Left colon (tissue), 2 donors: ENCODE results near the gene CCDC134. TPM values are rescaled to one million over a fixed set of nuclear protein-coding genes. Genes with fewer than 3 reads are reported as not detected.
"Not testable (repeated sequence)": the region's sequence is repeated elsewhere in the genome, so short reads cannot be mapped to it uniquely, and the experiment has no call there.

ENCODE experiments used
- ATAC-seq: fragments of 200-7000 bp; cut with Tn5 transposase; one replicate; pipeline ENCODE4 v1.9.1; 2020; ENCODE audit warnings: mild to moderate bottlenecking, moderate library complexity
- DNase-seq, 2 donors: peaks; one replicate each; pipeline ENCODE4 v3.0.0-alpha.2; 2020
- intact Hi-C, 2 donors: fragments of 100-400 bp; cut with DNase I in 1 of 2; cut with micrococcal nuclease in 1 of 2; formaldehyde crosslinking; loops; one replicate each; pipeline versions ENCODE4 v1.11.2 to v1.14.0; 2022; cut with DNase I, micrococcal nuclease
- total RNA-seq, 2 donors: library from RNA; stranded (reverse); fragmentation: NEBNext Ultra II Directional; extraction: Animal tissue kit (Norgen Biotek cat#: 25700); gene quantifications; one replicate each; pipeline ENCODE4 v1.2.1, GENCODE V29; 2021
- donor health status: DM: no; HTN: no; CAD: no.
- donor health status: DM: yes; HTN: yes; CAD: no.

CCDC134 gene
- total RNA-seq, 2 donors from 2014 or later, result 8.8 to 11.0 TPM

DNA sequence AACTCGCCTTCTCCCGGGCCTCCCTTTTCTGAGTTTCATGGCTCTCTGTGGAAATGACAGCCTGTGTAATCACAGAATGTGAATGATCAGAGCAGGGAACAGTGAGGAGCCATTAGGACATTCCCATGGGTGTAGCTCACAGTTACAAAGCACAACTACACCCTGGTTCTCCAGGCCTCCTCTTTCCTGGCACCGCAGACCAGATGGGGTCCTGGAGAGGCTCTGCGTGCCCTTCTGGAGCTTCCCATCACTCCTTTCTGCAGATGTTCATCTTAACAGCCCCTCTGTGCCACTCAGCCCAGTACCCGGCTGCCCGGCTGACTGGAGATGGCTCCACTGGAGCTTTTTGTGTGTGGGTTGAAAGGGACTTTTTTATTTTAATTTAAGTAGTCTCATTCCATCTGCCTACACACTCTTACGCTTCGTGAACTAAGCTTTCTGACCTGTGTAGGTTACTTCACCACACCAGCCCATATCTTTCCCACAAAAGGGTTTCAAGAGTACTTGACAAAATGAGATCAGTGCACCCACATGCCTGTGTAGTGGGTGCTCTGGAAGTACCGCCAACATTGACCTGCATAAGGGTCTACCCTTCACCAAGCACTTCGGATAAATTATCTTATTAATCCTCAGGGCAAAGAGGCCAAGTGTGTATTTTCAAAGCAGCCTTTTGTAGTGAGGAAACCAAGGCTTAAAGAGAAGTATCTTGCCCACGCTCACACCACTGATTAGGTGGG lies 62.2 kb downstream of the CCDC134 start:
- intact Hi-C loops, result no loop called here
- DNase-seq (no peak), ATAC-seq (peak; percentile 41)

GRCh38 chr22:41863472-41863871 lies 63.0 kb downstream of the CCDC134 start:
- DNase-seq (no peak), ATAC-seq (no peak)
- intact Hi-C loops, result no loop called here

- intact Hi-C loops, result no loop called here
- ATAC-seq (no peak), DNase-seq (no peak)
These were observed 68.1 kb downstream of the CCDC134 start for GRCh38 chr22:41868556-41868955.

GRCh38 chr22:41870081-41870480 lies 69.6 kb downstream of the CCDC134 start:
- ATAC-seq, DNase-seq, intact Hi-C loops: not testable (repeated sequence)

DNA sequence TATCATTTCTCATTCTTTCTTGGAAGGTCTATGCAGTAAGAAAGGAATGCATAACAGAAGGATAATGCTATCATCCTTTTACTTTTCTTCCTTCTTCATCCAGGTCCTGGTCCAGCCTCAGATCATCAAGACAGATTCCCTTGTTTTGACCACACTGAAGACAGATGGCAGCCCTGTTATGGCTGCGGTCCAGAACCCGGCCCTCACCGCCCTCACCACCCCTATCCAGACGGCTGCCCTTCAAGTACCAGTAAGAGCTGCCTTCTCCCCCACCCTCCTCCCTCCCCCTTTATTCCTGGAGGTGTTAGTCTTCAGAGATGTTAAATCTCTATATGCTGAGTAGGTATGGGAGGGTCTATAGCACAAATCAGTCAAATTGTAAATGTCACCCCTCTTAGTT lies 70.3 kb downstream of the CCDC134 start:
- DNase-seq, result no peak
- intact Hi-C loops, result no loop called here
- ATAC-seq, result no peak

GRCh38 chr22:41873391-41873790 lies 72.9 kb downstream of the CCDC134 start:
- intact Hi-C loops, result no loop called here
- DNase-seq (no peak), ATAC-seq (no peak)

GRCh38 chr22:41874090-41874489 lies 73.6 kb downstream of the CCDC134 start:
- intact Hi-C loops, result no loop called here
- no peak for ATAC-seq
- no peak for DNase-seq

DNA sequence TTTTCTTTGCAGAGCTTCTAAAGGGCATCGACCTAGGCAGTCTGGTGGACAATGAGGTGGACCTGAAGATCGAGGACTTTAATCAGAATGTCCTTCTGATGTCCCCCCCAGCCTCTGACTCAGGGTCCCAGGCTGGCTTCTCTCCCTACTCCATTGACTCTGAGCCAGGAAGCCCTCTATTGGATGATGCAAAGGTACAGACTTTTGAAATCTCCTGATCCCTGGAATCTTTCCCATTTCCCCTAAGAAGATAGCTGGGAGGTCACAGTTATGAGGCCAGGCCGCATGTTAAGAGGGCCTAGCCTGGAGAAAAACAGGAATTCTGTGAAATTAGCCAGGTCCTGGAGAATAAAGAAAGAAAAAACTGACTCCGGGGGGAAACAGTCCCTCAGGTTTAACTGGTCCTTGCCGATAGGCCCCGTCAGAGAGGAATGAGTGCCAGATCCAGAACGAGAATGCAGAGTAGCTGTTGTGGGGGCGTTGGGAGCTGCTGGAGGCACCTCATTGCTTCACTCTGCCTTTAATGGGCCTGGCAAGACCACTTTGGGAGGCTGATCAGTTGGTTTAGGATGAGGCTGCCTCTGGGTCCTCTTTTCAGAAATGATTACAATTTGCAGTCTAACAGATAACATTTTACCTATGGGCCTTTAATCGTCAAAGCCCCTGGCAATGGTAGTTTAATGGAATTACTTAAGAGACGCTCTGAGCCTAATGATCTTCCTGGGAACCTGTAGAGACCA lies 75.2 kb downstream of the CCDC134 start:
- DNase-seq (no peak), ATAC-seq (no peak)
- intact Hi-C loops, result no loop called here

Other genes with a start within 250 kb of the CCDC134 start
- 1 to 10 TPM in 1 of 2 donors, under 1 TPM in 1; 0.37 to 2.0 TPM for gene CSDC2, start 239.7 kb upstream of the CCDC134 start, total RNA-seq
- gene PMM1, start 210.8 kb upstream of the CCDC134 start, total RNA-seq, result 10 to 100 TPM; 48.6 to 61.8 TPM
- gene DESI1, start 179.6 kb upstream of the CCDC134 start, total RNA-seq, result 10 to 100 TPM; 24.5 to 25.2 TPM
- gene XRCC6, start 179.4 kb upstream of the CCDC134 start, total RNA-seq, result 100 to 1,000 TPM; 164 to 173 TPM
- 10 to 100 TPM; 87.8 to 91.4 TPM for gene SNU13, start 111.8 kb upstream of the CCDC134 start, total RNA-seq
- 1 to 10 TPM; 1.9 to 6.2 TPM for gene MEI1, start 101.2 kb upstream of the CCDC134 start, total RNA-seq
- gene SREBF2, start 32.4 kb downstream of the CCDC134 start, total RNA-seq, result 100 to 1,000 TPM; 172 to 215 TPM
- not detected for gene SHISA8, start 114.4 kb downstream of the CCDC134 start, total RNA-seq
- 1 to 10 TPM; 1.2 to 1.5 TPM for gene TNFRSF13C, start 126.1 kb downstream of the CCDC134 start, total RNA-seq
- 10 to 100 TPM in 1 of 2 donors, 1 to 10 TPM in 1; 7.5 to 16.4 TPM for gene CENPM, start 146.5 kb downstream of the CCDC134 start, total RNA-seq
- under 1 TPM; 0.43 to 0.56 TPM for gene SEPTIN3, start 168.8 kb downstream of the CCDC134 start, total RNA-seq
- 1 to 10 TPM; 1.3 to 2.1 TPM for gene WBP2NL, start 198.1 kb downstream of the CCDC134 start, total RNA-seq